Measurements from ENCODE around the gene EXPH5.

GRCh38 chr11:108593923-108594434 is 411 bp upstream of the EXPH5 start:
- TF ChIP-seq EZH2phosphoT487 (IDR thresholded peaks at IDR 0.05; ENCODE audit: borderline replicate concordance, low read length) (no peak), CTCF (conservative IDR thresholded peaks at IDR 0.05; ENCODE audit: low read depth, low read length) (no peak)
